Suprapubic skin (tissue), 4 donors: ENCODE measurements around the gene TMEM143.

Experiments used
- EP300 ChIP-seq: sonication (generic); formaldehyde crosslinking; IDR thresholded peaks from one replicate; pipeline ENCODE4 v1.6.1; 2017; ENCODE audit warnings: antibody characterized with exemption
- POLR2A ChIP-seq, 2 donors: fragments of 450-650 bp; IDR thresholded peaks; one replicate each; pipeline ENCODE4 v1.6.1; 2017; ENCODE audit warnings: antibody characterized with exemption in 2 of 2, mild to moderate bottlenecking in 2 of 2, moderate library complexity in 2 of 2
- POLR2AphosphoS5 ChIP-seq, 3 donors: sonication (generic); formaldehyde crosslinking; IDR thresholded peaks; one replicate each; pipeline ENCODE4 v1.6.1; 2017; ENCODE audit warnings: antibody characterized with exemption in 3 of 3
- TF ChIP-seq, protein P1 (sequence below), 2 donors: fragments of 200-600 bp in 1 of 2; fragments of 450-650 bp in 1 of 2; sonication (generic) in 1 of 2; IDR thresholded peaks; one replicate each; pipeline ENCODE4 v1.5.1; 2016 to 2019; ENCODE audit warnings: antibody characterized with exemption in 2 of 2, mild to moderate bottlenecking in 1 of 2, moderate library complexity in 1 of 2

- TF ChIP-seq, protein P1, sequence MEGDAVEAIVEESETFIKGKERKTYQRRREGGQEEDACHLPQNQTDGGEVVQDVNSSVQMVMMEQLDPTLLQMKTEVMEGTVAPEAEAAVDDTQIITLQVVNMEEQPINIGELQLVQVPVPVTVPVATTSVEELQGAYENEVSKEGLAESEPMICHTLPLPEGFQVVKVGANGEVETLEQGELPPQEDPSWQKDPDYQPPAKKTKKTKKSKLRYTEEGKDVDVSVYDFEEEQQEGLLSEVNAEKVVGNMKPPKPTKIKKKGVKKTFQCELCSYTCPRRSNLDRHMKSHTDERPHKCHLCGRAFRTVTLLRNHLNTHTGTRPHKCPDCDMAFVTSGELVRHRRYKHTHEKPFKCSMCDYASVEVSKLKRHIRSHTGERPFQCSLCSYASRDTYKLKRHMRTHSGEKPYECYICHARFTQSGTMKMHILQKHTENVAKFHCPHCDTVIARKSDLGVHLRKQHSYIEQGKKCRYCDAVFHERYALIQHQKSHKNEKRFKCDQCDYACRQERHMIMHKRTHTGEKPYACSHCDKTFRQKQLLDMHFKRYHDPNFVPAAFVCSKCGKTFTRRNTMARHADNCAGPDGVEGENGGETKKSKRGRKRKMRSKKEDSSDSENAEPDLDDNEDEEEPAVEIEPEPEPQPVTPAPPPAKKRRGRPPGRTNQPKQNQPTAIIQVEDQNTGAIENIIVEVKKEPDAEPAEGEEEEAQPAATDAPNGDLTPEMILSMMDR (IDR thresholded peaks at IDR 0.05) = no peak
- TF ChIP-seq POLR2A (IDR thresholded peaks at IDR 0.05) (no peak), POLR2AphosphoS5 (IDR thresholded peaks at IDR 0.05) (no peak), EP300 (no peak)
Observed at GRCh38 chr19:48318286-48318987, 45.3 kb downstream of the TMEM143 start.
